NCI-H128 (cell line): ENCODE measurements around the gene C9orf43.
"Not testable (repeated sequence)": the region's sequence is repeated elsewhere in the genome, so short reads cannot be mapped to it uniquely, and the experiment has no call there.

ENCODE experiments used
- DNase-seq: peaks from one replicate; lab custom pipeline; 2025; ENCODE audit not compliant: unreplicated experiment; lab: John Stamatoyannopoulos, UW

The C9orf43 gene

GRCh38 chr9:113409883-113410206, 702 bp upstream of the C9orf43 start:
- DNase-seq = no peak

GRCh38 chr9:113416149-113416721, 5.7 kb downstream of the C9orf43 start:
- no peak for DNase-seq

GRCh38 chr9:113417370-113417769, 6.8 kb downstream of the C9orf43 start:
- no peak for DNase-seq

- DNase-seq = no peak
These were observed 11.2 kb downstream of the C9orf43 start for GRCh38 chr9:113421726-113422125.

- DNase-seq = no peak
These were observed 14.5 kb downstream of the C9orf43 start for GRCh38 chr9:113425072-113425471.

- no peak for DNase-seq
These were observed 16.2 kb downstream of the C9orf43 start for GRCh38 chr9:113426701-113427100.

- DNase-seq = no peak
These were observed 17.1 kb downstream of the C9orf43 start for GRCh38 chr9:113427629-113428028.

- no peak for DNase-seq
These were observed 17.6 kb downstream of the C9orf43 start for GRCh38 chr9:113428062-113428615.

GRCh38 chr9:113431191-113431590, 20.6 kb downstream of the C9orf43 start:
- no peak for DNase-seq

- no peak for DNase-seq
These were observed 26.4 kb downstream of the C9orf43 start for GRCh38 chr9:113436728-113437515.

GRCh38 chr9:113437716-113438115, 27.2 kb downstream of the C9orf43 start:
- DNase-seq = not testable (repeated sequence)

GRCh38 chr9:113444736-113445135, 34.2 kb downstream of the C9orf43 start:
- DNase-seq = no peak

- DNase-seq = peak; percentile 19
These were observed 35.8 kb downstream of the C9orf43 start for GRCh38 chr9:113446323-113446740.

- no peak for DNase-seq
These were observed 38.8 kb downstream of the C9orf43 start for GRCh38 chr9:113449376-113449775.

- no peak for DNase-seq
These were observed 41.6 kb downstream of the C9orf43 start for GRCh38 chr9:113452113-113452605.

GRCh38 chr9:113454914-113455761, 44.6 kb downstream of the C9orf43 start:
- no peak for DNase-seq

- DNase-seq = no peak
These were observed 45.7 kb downstream of the C9orf43 start for GRCh38 chr9:113456235-113456634.

GRCh38 chr9:113461285-113461684, 50.7 kb downstream of the C9orf43 start:
- no peak for DNase-seq

- no peak for DNase-seq
These were observed 51.4 kb downstream of the C9orf43 start for GRCh38 chr9:113461943-113462342.

GRCh38 chr9:113462781-113463286, 52.3 kb downstream of the C9orf43 start:
- no peak for DNase-seq
